ENCODE data around the gene FAM78A. TPM values are rescaled to one million over a fixed set of nuclear protein-coding genes. Genes with fewer than 3 reads are reported as not detected.
A peak's percentile ranks its signal among the peaks of the same experiment; 100 is the strongest.
"Not testable (repeated sequence)": the region's sequence is repeated elsewhere in the genome, so short reads cannot be mapped to it uniquely, and the experiment has no call there.

Gene FAM78A
- total and polyA plus RNA-seq, 2 of the 8 experiments (the other 6 are each of a cell fraction or from before 2014, with no cell fraction given), result 3.1 TPM

DNA sequence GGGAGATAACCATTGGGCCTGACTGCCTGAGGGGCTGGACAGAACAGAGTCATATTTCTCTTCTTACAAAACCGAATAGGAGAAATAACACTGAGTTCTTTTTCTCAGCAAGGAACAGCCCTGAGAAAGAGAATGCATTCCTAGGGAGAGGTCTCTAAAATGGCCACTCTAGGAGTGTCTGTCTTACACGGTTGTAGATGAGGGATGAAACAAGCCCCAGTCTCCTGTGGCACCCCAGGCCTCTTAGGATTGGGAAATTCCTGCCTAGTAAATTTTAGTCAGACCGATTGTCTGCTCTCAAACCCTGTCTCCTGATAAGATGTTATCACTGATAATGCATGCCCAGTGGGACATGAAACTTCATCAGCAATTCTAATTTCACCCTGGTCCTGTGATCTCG, 64.4 kb downstream of the FAM78A start:
- H3K9ac ChIP-seq (replicated peaks in 1 of 4; ENCODE audit: extremely low read depth in 1 of 4, low read depth in 3 of 4, low read length in 3 of 4); FAIRE-seq; H3K27ac ChIP-seq (ENCODE audit: low read depth, low read length); POLR2A ChIA-PET (ENCODE audit: partially characterized antibody); H4K5ac ChIP-seq (ENCODE audit: insufficient read length, low read depth, low read length); H2BK120ac ChIP-seq (replicated peaks; ENCODE audit: low read depth, low read length); H2AK5ac ChIP-seq (ENCODE audit: low read depth, low read length); H2BK12ac ChIP-seq (ENCODE audit: low read depth, low read length); H2BK20ac ChIP-seq (ENCODE audit: low read length); H4K20me1 ChIP-seq (replicated peaks in 1 of 2; ENCODE audit: control insufficient read depth in 1 of 2, insufficient read depth in 2 of 2, low read length in 2 of 2); H3K4me2 ChIP-seq (ENCODE audit: insufficient read depth in 1 of 2, low read depth in 2 of 2, low read length in 2 of 2); H3K4me1 ChIP-seq (replicated peaks in 1 of 4; ENCODE audit: control insufficient read depth in 3 of 4, insufficient read depth in 4 of 4, low read length in 3 of 4); H3K18ac ChIP-seq (ENCODE audit: extremely low read depth, low read length); H4K91ac ChIP-seq (replicated peaks; ENCODE audit: insufficient read length, low read length); H3K4me3 ChIP-seq (ENCODE audit: extremely low read depth in 1 of 4, insufficient read depth in 2 of 4, low read depth in 3 of 4, low read length in 4 of 4); H2BK15ac ChIP-seq (ENCODE audit: low read length); H3K79me2 ChIP-seq (ENCODE audit: control insufficient read depth in 1 of 2, insufficient read depth in 2 of 2, low read length in 2 of 2); DNase-seq (ENCODE audit: low read depth in 1 of 2, low spot score in 2 of 2); H3K23me2 ChIP-seq (ENCODE audit: low read depth, low read length); H3K4ac ChIP-seq (replicated peaks; ENCODE audit: insufficient read length, low read depth, low read length); H3K79me1 ChIP-seq (ENCODE audit: low read depth, low read length); H3K14ac ChIP-seq (ENCODE audit: insufficient read length); H3K27me3 ChIP-seq (replicated peaks in 1 of 4; ENCODE audit: control insufficient read depth in 3 of 4, extremely low read depth in 1 of 4, insufficient read depth in 3 of 4, low read length in 3 of 4); H3K56ac ChIP-seq (replicated peaks; ENCODE audit: insufficient read length, low read depth, low read length); H3K9me3 ChIP-seq (ENCODE audit: insufficient read depth in 2 of 2, low read depth in 1 of 2, low read length in 1 of 2); H2AFZ ChIP-seq (ENCODE audit: low read length); H3K23ac ChIP-seq (ENCODE audit: insufficient read length); H2BK5ac ChIP-seq (ENCODE audit: low read depth, low read length); H4K8ac ChIP-seq (ENCODE audit: extremely low read depth, insufficient read depth, low read length): not testable (repeated sequence)
- 90% methylated on average over 4 of the region's 4 CpGs; no CpG with 5 or more reads in 1 of the 2 experiments for WGBS, 2 experiments (ENCODE audit: extremely low coverage in 1 of 2, insufficient coverage in 1 of 2, insufficient read length in 1 of 2, insufficient replicate concordance in 2 of 2, low coverage in 1 of 2, low lambda C conversion rate in 2 of 2, missing lambda C conversion rate in 1 of 2)
- CTCF ChIA-PET (ENCODE audit: partially characterized antibody), result interaction anchor here (0.6 kb wide), 1 partner anchor 162 kb away, joined by 3 read pairs; no protein-coding TSS in a partner anchor
- peak in 1 of 2 experiments; percentile 90; a peak in 1 of 3 replicates for TF ChIP-seq EP300 (IDR thresholded peaks at IDR 0.05; ENCODE audit: borderline replicate concordance in 1 of 2, low read depth in 2 of 2, low read length in 2 of 2)
- peaks cover 0 to 18% (median 4%) of the 10 kb centered on the region in 4 experiments; a peak in 5 of 8 replicates for H3K36me3 ChIP-seq (ENCODE audit: control insufficient read depth in 2 of 4, insufficient read depth in 4 of 4, low read length in 3 of 4)

Other genes starting within 250 kb of the FAM78A start
- 149 and 153 TPM in 2 replicates for gene AIF1L, start 180.0 kb downstream of the FAM78A start, total RNA-seq (2021; fragmentation: NEBNext Ultra II Directional; extraction: Animal tissue kit (Norgen Biotek cat#: 25700))
- 68.2 and 70.7 TPM in 2 replicates for gene AIF1L, start 180.0 kb downstream of the FAM78A start, polyA plus RNA-seq (2011; rRNA removed)
- gene NUP214, start 150.9 kb downstream of the FAM78A start, total RNA-seq (2021; fragmentation: NEBNext Ultra II Directional; extraction: Animal tissue kit (Norgen Biotek cat#: 25700)), result 39.0 and 50.2 TPM in 2 replicates
- 28.6 and 37.6 TPM in 2 replicates for gene NUP214, start 150.9 kb downstream of the FAM78A start, polyA plus RNA-seq (2011; rRNA removed)
- 3.4 TPM in 2 replicates for gene PLPP7, start 13.2 kb upstream of the FAM78A start, total RNA-seq (2021; fragmentation: NEBNext Ultra II Directional; extraction: Animal tissue kit (Norgen Biotek cat#: 25700))
- gene PLPP7, start 13.2 kb upstream of the FAM78A start, polyA plus RNA-seq (2011; rRNA removed), result 3.9 and 5.0 TPM in 2 replicates
- 249 and 255 TPM in 2 replicates for gene PRRC2B, start 117.6 kb upstream of the FAM78A start, total RNA-seq (2021; fragmentation: NEBNext Ultra II Directional; extraction: Animal tissue kit (Norgen Biotek cat#: 25700))
- 37.3 and 55.3 TPM in 2 replicates for gene PRRC2B, start 117.6 kb upstream of the FAM78A start, polyA plus RNA-seq (2011; rRNA removed)
- 22.3 and 25.7 TPM in 2 replicates for gene POMT1, start 226.4 kb upstream of the FAM78A start, total RNA-seq (2021; fragmentation: NEBNext Ultra II Directional; extraction: Animal tissue kit (Norgen Biotek cat#: 25700))
- 33.2 and 41.8 TPM in 2 replicates for gene POMT1, start 226.4 kb upstream of the FAM78A start, polyA plus RNA-seq (2011; rRNA removed)

All from H1 (cell line).